Coronary artery (tissue), 2 donors: Measurements from ENCODE around the gene JOSD2.

Experiments
- DNase-seq: peaks from one replicate; pipeline ENCODE4 v3.0.0-alpha.2; 2017; ENCODE audit warnings: low spot score
- H3K27ac ChIP-seq, 2 donors: fragments of 200-600 bp; sonication (generic); one replicate each; pipeline ENCODE4 v1.5.1; 2016 to 2019
- H3K4me3 ChIP-seq: fragments of 200-600 bp; sonication (generic); 2 replicates; pipeline ENCODE4 v1.5.1; 2016; ENCODE audit warnings: mild to moderate bottlenecking, moderate library complexity
- CTCF ChIP-seq: fragments of 200-600 bp; sonication (generic); IDR thresholded peaks from one replicate; pipeline ENCODE4 v1.5.1; 2019; ENCODE audit warnings: antibody characterized with exemption

The JOSD2 gene

GRCh38 chr19:50462970-50463369, 48.0 kb downstream of the JOSD2 start:
- Histone ChIP-seq H3K4me3 (no peak overlapping the region), H3K27ac (no peak overlapping the region)
- no peak for TF ChIP-seq CTCF
- DNase-seq = no peak

- no peak for DNase-seq
- TF ChIP-seq CTCF = peak; percentile 67
- Histone ChIP-seq H3K27ac (no peak overlapping the region), H3K4me3 (no peak overlapping the region)
Observed at GRCh38 chr19:50461066-50461875, 49.7 kb downstream of the JOSD2 start.

- TF ChIP-seq CTCF = no peak
- Histone ChIP-seq H3K27ac (no peak overlapping the region), H3K4me3 (no peak overlapping the region)
- no peak for DNase-seq
Observed at GRCh38 chr19:50460161-50460765, 50.7 kb downstream of the JOSD2 start.

- Histone ChIP-seq H3K4me3 (no peak overlapping the region), H3K27ac (no peak overlapping the region)
- no peak for DNase-seq
- TF ChIP-seq CTCF = no peak
Observed at GRCh38 chr19:50459638-50460037, 51.4 kb downstream of the JOSD2 start.

GRCh38 chr19:50459067-50459456, 51.9 kb downstream of the JOSD2 start:
- H3K4me3 ChIP-seq = no peak overlapping the region
- DNase-seq = no peak

GRCh38 chr19:50458396-50459066, 52.5 kb downstream of the JOSD2 start:
- no peak for TF ChIP-seq CTCF
- no peak for DNase-seq
- H3K4me3 ChIP-seq = no peak overlapping the region
- H3K27ac ChIP-seq = no peak overlapping the region

More at GRCh38 chr19:50459067-50459456, 51.9 kb downstream of the JOSD2 start:
- H3K27ac ChIP-seq = no peak overlapping the region
- no peak for TF ChIP-seq CTCF
